ENCODE measurements around the gene ANTXR1.

The ANTXR1 gene

DNA sequence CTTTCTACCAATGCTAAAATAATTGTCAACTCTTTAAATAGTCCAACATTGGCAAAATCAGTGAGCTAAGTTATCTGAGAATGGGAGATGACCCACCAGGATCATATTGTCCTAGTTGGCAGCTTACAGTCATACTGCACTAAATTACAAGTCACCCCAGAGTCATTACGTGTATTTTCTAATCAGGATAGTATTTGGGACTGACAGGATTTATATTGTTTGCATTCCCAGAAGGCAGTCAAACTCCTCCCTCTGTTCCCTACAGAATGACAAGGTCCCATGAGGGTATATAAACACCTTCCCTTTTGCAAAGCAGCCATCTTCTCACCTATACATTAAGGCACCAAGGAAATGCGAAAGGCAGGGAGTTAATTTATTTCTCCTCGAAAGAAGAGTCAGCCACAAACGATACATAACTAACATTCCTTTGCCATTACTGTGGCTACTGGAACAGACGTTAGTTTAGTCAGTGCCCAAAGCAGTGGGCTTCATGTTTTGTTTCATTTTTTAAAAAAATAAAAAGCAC lies 125.3 kb downstream of the ANTXR1 start:
- DNase-seq (ENCODE audit: low spot score) = no peak

DNA sequence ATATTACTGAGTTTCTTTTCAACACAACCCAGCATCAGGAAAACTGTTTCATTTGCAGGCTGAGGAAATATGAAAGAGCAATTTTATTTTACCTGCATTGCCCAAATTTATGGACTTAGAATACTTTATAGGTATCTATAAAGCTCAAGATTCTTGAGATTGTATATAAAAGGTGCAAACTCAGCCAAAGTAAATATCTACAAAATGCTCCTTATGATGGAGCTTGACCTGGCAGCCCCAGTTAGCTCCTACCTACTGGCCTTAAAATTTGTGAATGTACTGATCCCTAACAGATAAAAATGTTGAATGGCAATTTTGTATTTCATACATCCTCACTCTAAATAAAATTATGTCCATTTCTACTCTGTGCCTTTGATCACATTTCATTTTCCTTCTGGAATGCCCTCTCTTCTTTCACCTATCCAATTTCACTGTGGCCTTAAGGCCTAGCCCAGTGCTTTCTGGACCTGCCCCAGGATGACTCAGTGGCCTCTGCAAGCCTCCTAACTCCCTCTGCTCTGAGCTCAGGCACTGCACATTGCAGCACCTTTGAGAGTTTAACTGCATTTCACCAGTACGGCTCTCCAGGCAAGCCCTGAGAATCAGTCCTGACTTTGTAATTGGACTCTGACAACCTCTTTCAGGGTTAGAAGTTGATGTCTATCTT lies 125.9 kb downstream of the ANTXR1 start:
- DNase-seq (ENCODE audit: low spot score) = no peak

DNA sequence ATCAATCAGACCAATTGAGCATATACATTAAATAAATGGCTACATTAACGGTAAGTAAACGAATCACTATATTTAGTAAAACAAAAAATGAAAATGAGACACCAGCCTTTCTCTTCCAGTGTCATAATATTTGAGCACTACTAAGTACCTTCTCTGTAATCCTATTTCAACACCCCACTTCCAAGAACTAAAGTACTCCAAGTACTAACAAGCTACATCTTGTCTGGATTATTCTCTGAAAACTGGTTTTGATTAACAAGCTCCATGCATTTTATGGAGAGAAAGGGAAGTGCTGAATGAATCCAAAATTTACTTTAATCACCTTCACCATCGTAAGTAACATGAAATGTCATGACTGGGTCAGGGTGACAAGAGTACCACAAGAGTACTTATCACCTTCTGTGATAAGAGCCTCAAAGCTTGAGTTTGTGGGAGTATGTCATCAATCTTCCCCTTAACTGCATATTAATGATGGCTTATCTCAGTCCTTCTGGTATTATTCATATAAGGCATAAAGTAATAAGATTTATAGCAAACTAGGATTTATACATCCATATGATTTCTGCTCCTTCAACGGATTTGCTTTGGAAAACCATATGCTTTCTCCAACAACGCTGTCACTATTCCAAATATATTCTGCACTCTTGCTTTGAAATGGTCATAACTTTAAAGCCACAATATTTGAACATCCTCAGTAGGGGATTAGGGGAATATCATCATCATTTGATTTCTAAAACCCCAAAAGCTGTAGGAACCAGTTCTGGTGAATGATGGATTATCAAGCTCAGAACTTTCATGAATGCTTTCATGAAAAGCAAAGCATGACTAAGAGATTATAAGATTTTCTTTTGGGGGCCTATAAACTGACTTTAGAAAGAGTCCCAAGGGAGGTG lies 127.0 kb downstream of the ANTXR1 start:
- no peak for DNase-seq (ENCODE audit: low spot score)

DNA sequence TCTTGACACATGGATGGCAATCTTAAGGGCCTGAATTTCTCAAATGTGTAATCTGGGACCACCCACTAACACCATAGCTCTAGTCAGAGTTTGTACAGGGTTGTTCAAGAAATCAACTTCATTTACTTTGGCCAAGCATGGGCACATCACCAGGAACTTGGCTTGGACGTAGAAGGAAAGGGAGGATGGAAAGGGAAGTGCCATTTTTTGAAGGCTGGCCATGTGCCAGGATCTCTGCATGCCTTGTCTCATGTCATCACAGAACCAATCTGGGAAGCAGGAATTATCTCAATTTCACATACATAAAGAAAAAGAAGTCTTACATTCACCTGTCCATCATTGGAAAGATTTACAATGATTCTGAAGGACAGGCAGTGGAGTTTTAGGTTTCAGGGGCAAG lies 128.1 kb downstream of the ANTXR1 start:
- DNase-seq (ENCODE audit: low spot score) = no peak

DNA sequence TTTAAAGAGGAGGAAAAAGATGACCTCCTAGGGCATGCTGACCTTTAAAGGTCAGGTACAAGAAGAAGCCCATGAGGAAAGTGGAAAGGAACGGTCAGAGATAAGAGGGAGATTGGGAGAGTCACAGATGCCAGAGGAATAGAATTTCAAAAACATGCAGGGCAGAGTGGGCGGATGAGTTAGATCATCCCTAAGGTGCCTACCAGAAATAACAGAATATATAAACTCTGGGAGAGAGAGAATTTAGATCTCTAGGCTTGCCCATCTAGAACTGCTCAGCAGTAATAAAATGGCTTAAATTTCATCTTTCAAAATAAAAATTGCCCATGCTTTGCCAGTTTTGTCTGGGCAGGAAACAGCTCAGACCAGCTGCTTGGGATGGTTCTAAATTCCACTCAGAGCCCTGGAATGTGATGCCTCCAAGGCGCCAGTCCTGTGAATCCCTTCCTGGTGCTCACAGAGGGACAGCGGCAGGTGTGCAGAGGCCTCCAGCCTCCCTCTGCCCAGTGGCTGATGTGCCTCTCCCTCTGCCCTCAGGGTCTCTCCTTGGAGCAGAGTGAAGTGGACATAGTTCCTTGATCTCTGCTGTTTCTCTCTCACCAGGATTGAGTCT lies 130.9 kb downstream of the ANTXR1 start:
- no peak for DNase-seq (ENCODE audit: low spot score)

DNA sequence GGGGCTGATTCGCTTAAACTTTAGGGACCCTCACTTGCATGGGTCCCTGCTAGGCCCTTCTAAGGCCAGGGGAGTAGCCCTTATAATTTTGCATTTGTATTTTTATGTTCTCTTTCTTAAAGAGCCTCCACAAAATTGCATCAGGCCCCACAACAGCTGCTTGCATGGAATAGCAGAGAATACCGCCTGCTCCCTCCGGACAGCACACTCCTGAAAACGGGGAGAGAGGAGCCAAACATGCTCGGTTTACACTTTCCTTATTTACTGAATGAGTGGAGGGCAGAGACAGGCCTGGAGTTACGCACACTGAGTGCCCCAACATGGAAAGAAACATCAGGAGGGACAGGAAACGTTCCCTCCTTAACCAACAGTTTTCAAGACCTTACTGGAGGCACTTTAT lies 132.2 kb downstream of the ANTXR1 start:
- DNase-seq (ENCODE audit: low spot score) = no peak

DNA sequence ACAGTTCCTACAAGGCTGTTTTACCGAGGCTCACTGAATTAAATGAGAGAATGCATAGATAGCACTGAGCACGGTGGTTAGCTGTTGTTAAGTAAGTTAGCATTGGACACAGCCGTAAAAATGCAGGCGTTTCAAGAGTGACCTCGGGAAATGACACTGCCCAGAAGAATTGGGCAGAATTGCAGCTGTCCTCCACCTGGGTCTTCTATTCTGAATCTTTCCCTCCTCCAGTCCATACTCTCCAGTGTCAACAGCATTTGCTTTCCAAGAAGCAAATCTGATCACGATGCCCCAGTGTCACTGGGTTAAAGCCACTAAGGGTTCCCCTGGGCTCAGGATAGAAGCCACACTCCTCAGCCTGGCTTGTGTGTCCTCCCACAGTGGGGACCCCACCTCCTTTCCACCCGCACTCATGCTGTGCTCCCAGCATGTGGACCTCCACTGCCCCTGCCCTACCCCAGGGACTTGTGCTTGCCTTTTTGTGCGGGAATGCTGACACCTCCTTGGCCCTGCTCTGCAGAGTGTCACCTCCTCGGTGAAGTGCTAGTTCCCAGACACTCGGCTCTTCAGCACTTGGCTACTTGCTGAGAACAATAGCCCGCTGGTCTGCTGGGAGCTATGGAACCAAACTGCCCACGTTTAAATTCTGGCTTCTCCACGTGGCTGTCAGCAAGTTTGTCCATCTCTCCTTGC lies 135.0 kb downstream of the ANTXR1 start:
- no peak for DNase-seq (ENCODE audit: low spot score)

GRCh38 chr2:69149631-69150215 lies 136.7 kb downstream of the ANTXR1 start:
- DNase-seq (ENCODE audit: low spot score) = no peak

DNA sequence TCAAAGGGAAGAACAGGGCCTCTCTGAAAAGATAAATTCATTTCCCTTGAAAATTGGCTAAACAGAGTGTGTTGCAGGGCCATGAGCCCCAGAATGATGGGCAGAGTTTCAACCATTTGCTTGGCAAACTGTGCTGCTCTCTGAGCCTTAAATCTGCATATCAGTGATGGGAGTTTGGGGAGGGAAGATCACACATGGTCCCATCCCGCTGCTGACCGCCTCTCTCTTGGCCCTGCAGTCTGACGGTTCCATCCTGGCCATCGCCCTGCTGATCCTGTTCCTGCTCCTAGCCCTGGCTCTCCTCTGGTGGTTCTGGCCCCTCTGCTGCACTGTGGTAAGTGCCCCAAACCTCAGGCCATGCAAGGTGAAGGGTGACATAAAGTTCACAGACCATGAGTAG lies 139.0 kb downstream of the ANTXR1 start:
- no peak for DNase-seq (ENCODE audit: low spot score)

DNA sequence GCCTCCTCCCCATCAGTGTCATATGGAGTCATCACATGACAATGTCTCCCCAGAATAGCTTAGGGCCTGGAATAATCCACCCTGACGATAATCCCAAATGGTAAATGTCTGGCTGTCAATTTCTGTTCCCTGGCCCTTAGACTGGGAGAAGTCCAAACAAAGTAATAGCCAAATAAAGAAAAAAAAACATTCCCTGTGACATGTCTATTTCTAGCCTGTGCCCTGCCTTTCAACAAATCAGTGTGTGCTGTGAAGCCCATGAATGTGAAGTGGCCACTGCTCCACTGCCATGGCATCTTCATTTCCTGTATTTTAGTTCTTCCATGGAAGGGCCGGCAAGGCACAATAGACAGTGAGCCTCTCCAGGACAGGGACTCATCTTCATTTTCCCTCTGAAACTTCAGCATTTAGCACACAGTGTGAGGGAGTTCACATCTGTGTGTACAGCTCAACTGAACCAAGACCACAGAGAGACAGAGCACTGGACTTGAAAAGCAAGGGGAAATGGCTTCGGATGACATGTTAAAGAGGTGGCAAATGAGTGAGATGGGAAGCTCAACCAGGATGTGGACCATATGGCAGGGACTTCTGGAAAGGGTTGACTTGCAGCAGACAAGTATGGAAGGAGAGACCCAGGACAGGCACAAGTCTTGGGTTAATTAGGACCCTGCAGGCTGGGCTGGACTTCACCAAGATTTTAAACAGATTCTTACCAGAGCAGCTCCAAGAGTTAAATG lies 140.0 kb downstream of the ANTXR1 start:
- no peak for DNase-seq (ENCODE audit: low spot score)

DNA sequence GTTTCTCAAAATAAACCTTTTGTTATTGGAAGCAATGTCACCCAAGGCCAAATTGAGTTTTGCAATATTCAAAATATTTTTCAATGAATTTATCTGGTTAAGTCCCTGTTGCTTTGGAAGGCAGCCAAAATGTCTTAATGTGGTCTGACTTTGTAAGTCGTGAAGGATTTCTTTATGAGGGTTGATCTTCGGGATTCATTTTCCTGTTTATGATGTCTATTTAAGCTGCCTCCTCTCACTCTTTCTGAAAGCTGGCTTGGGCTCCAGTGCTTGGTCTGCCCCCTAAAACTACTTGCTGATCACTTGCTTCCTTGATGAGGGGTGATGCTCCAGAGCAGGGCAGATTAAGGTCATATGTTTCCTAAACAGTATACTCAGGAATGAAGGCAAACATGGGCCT lies 141.1 kb downstream of the ANTXR1 start:
- DNase-seq (ENCODE audit: low spot score) = no peak

- DNase-seq (ENCODE audit: low spot score) = no peak
Measured at GRCh38 chr2:69156624-69157023, 143.6 kb downstream of the ANTXR1 start.

DNA sequence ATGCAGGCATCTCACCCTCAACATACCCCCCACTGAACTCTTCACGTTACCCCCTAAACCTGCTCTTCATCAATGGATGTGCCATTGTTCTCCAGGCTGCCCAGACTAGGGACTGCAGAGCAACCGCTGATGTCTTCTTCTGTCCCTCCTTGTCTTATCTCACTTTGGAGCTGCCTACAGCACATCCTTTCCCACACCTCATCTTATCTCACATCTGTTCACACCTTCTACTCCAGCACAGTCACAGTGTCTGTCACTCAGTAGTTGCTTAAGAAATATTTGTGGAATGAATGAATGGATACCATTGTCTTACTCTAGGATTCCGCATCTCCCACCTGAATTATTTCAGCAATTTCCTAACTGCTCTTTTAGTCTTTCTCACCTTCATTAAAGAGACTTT lies 144.5 kb downstream of the ANTXR1 start:
- DNase-seq (ENCODE audit: low spot score) = no peak

DNA sequence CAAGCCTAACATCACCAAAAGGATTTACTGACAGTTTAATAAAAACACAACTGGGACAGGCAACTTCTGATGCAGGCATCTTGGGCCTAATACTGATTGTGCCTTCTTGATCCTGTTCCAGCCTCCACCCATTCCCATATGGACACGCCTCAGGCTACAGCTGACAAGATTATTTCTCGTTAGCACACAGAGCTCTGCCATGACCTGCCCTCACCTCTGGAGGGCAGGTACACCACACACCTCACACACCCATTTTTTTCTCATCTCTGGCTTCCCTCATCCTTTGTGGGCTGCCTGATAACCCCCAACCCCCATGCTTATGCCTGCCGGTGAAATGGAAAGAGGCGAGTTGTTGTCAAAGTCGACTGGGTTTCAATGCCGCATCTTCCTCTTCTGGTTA lies 147.0 kb downstream of the ANTXR1 start:
- no peak for DNase-seq (ENCODE audit: low spot score)

- no peak for DNase-seq (ENCODE audit: low spot score)
Measured at GRCh38 chr2:69162057-69162456, 149.1 kb downstream of the ANTXR1 start.

- DNase-seq (ENCODE audit: low spot score) = no peak
Measured at GRCh38 chr2:69163109-69163508, 150.1 kb downstream of the ANTXR1 start.

- DNase-seq (ENCODE audit: low spot score) = no peak
Measured at GRCh38 chr2:69163556-69163955, 150.6 kb downstream of the ANTXR1 start.

- no peak for DNase-seq (ENCODE audit: low spot score)
Measured at GRCh38 chr2:69164061-69164778, 151.2 kb downstream of the ANTXR1 start.

DNA sequence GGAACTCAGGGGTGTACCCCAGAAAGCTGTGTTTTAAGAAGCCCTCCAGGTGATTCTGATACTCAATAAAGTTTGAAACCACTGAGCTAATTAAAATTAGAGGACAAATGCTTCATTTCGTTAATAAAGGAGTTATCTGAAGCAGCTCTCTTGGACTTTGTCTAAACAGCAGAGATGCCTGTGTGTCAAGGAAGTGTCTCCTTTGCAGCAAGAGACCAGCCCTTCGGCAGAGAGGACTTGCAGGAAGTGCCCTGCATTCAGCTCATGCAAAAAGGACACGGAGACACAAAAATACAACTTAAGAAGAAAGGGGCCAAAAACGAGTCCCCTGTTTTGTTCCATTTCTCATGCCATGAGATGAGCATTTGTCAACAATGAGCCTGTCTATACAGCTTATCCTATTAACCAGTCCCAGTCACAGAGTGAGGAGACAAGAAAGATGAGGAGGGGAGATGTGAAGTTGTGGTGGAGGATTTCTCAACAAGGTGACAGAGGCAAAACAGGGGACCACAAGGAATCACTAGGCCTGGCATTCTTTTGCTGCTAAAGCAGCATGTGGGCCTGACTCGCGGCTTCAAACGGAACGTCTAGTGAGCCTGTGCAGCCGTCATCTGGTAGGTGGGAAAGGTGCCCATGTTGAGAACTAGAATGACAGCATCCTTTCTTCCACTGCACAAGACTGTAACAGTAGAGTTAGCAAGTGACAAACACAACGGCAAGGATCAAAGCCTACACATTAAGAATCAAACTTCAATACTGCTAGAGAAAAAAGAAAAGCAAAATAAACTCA lies 152.3 kb downstream of the ANTXR1 start:
- DNase-seq (ENCODE audit: low spot score) = no peak

- no peak for DNase-seq (ENCODE audit: low spot score)
Measured at GRCh38 chr2:69166465-69166811, 153.5 kb downstream of the ANTXR1 start.
